Left forelimb (tissue), 1 donor: ENCODE measurements around the gene PELI1.
"Not testable (repeated sequence)": the region's sequence is repeated elsewhere in the genome, so short reads cannot be mapped to it uniquely, and the experiment has no call there.

Source experiments
- DNase-seq: peaks from one replicate; pipeline ENCODE4 v3.0.0-alpha.2; 2018; ENCODE audit warnings: low spot score

Gene PELI1

GRCh38 chr2:64122358-64122757 is 21.9 kb downstream of the PELI1 start:
- DNase-seq: no peak

GRCh38 chr2:64120928-64121327 is 23.3 kb downstream of the PELI1 start:
- no peak for DNase-seq

GRCh38 chr2:64120008-64120407 is 24.2 kb downstream of the PELI1 start:
- no peak for DNase-seq

- no peak for DNase-seq
Measured at GRCh38 chr2:64119369-64119768, 24.9 kb downstream of the PELI1 start.

GRCh38 chr2:64115808-64116598 is 28.2 kb downstream of the PELI1 start:
- no peak for DNase-seq

- no peak for DNase-seq
Measured at GRCh38 chr2:64114912-64115277, 29.3 kb downstream of the PELI1 start.

GRCh38 chr2:64114063-64114911 is 29.9 kb downstream of the PELI1 start:
- no peak for DNase-seq

GRCh38 chr2:64112016-64112415 is 32.2 kb downstream of the PELI1 start:
- DNase-seq: no peak

- DNase-seq: no peak
Measured at GRCh38 chr2:64111426-64111825, 32.8 kb downstream of the PELI1 start.

GRCh38 chr2:64108666-64109241 is 35.5 kb downstream of the PELI1 start:
- DNase-seq: no peak

- DNase-seq: no peak
Measured at GRCh38 chr2:64106481-64106880, 37.7 kb downstream of the PELI1 start.

GRCh38 chr2:64105670-64106461 is 38.4 kb downstream of the PELI1 start:
- DNase-seq: no peak

- DNase-seq: no peak
Measured at GRCh38 chr2:64104933-64105332, 39.3 kb downstream of the PELI1 start.

- DNase-seq: not testable (repeated sequence)
Measured at GRCh38 chr2:64102736-64103135, 41.5 kb downstream of the PELI1 start.

- no peak for DNase-seq
Measured at GRCh38 chr2:64101141-64101591, 43.1 kb downstream of the PELI1 start.

- not testable (repeated sequence) for DNase-seq
Measured at GRCh38 chr2:64100584-64100983, 43.6 kb downstream of the PELI1 start.

- DNase-seq: no peak
Measured at GRCh38 chr2:64094663-64095382, 49.4 kb downstream of the PELI1 start.

GRCh38 chr2:64093341-64093740 is 50.9 kb downstream of the PELI1 start:
- DNase-seq: no peak

GRCh38 chr2:64092502-64092901 is 51.7 kb downstream of the PELI1 start:
- DNase-seq: no peak

- DNase-seq: no peak
Measured at GRCh38 chr2:64090264-64090663, 54.0 kb downstream of the PELI1 start.

GRCh38 chr2:64086347-64087082 is 57.7 kb downstream of the PELI1 start:
- no peak for DNase-seq
